Measurements from ENCODE around the gene ACBD6. TPM values are rescaled to one million over a fixed set of nuclear protein-coding genes. Genes with fewer than 3 reads are reported as not detected.

ACBD6 gene
- total and polyA plus RNA-seq, 2 experiments from 2014 or later, result 75.7 to 88.8 TPM

- Histone ChIP-seq H3K4me3 (no peak overlapping the region), H3K4me2 (no peak overlapping the region), H3K9me2 (ENCODE audit: insufficient read depth) (no peaks in the 10 kb centered on the region), H3K79me2 (replicated peaks; ENCODE audit: insufficient read depth) (no peaks in the 10 kb centered on the region; the same call in 1 of the 2 replicates), H3K27ac (ENCODE audit: low read depth) (no peak overlapping the region), H3F3A (replicated peaks; ENCODE audit: low read depth) (no peaks in the 10 kb centered on the region), H3K4me1 (ENCODE audit: insufficient read depth) (peaks cover 26% of the 10 kb centered on the region), H3K36me3 (ENCODE audit: insufficient read depth) (peaks cover 2% of the 10 kb centered on the region; the same call in 1 of the 2 replicates), H4K20me1 (replicated peaks; ENCODE audit: insufficient read depth) (no peaks in the 10 kb centered on the region), H3K27me3 (ENCODE audit: insufficient read depth) (no peaks in the 10 kb centered on the region), H2AFZ (no peak overlapping the region)
- peaks cover 4% of the 10 kb centered on the region for H3K27me3 Mint-ChIP-seq (ENCODE audit: insufficient read depth, low read depth, poor library complexity)
- DNase-seq (ENCODE audit: low spot score) (no peak), ATAC-seq (no peak)
- TF ChIP-seq STAT1 (IDR thresholded peaks at IDR 0.05; ENCODE audit: unreplicated experiment) (no peak), NANOG (IDR thresholded peaks at IDR 0.05; ENCODE audit: borderline replicate concordance) (no peak), EZH2 (IDR thresholded peaks at IDR 0.05; ENCODE audit: low read depth, unreplicated experiment) (no peak), CREB1 (CRISPR knock-in tag; IDR thresholded peaks at IDR 0.05; ENCODE audit: low read depth) (no peak), REST (IDR thresholded peaks at IDR 0.05; ENCODE audit: unreplicated experiment) (no peak), ZNF331 (CRISPR knock-in tag; IDR thresholded peaks at IDR 0.05; ENCODE audit: low read depth) (no peak), ZNF114 (CRISPR knock-in tag; IDR thresholded peaks at IDR 0.05) (no peak), ZNF462 (CRISPR knock-in tag; IDR thresholded peaks at IDR 0.05) (no peak)
- H3K4me3 Mint-ChIP-seq, result no peak overlapping the region
- no peak overlapping the region for H3K27ac Mint-ChIP-seq
- H3K4me1 Mint-ChIP-seq, result peaks cover 27% of the 10 kb centered on the region
- no peaks in the 10 kb centered on the region for H3K9me3 Mint-ChIP-seq
- peaks cover 17% of the 10 kb centered on the region for H3K36me3 Mint-ChIP-seq (ENCODE audit: low read depth)
These were observed 13.7 kb downstream of the ACBD6 start for GRCh38 chr1:180488661-180489060.
